HEK293 (cell line): ENCODE results near the gene OLFM1.

ENCODE experiments used
- CTCF ChIA-PET: fragments of 350-600 bp; formaldehyde crosslinking; extraction: SDS; loops from one replicate; lab custom pipeline; 2021; ENCODE audit warnings: antibody characterized with exemption; lab: Yijun Ruan, JAX
- POLR2A ChIA-PET: fragments of 300-600 bp; formaldehyde crosslinking; extraction: SDS; loops from one replicate; lab custom pipeline; 2020; ENCODE audit warnings: antibody characterized with exemption, inconsistent platforms; lab: Yijun Ruan, JAX
- H3K27ac ChIP-seq: fragments of 200-500 bp; sonication (Bioruptor generic); 2 replicates; pipeline ENCODE4 v1.5.1; 2014; ENCODE audit warnings: low read depth, low read length, control low read depth, inconsistent platforms; ENCODE audit errors: extremely low read depth
- H3K36me3 ChIP-seq, 2 experiments: fragments of 200-500 bp in 1 of 2; sonication (Bioruptor generic) in 1 of 2; 1 replicate in 1 of 2; 2 replicates in 1 of 2; pipeline ENCODE4 v1.5.1; 2014 to 2017; ENCODE audit warnings: inconsistent platforms in 2 of 2, low read length in 2 of 2; ENCODE audit not compliant: control insufficient read depth in 2 of 2, insufficient read depth in 1 of 2
- H3K4me1 ChIP-seq: fragments of 200-500 bp; sonication (Bioruptor generic); 2 replicates; pipeline ENCODE4 v1.5.1; 2014; ENCODE audit warnings: mild to moderate bottlenecking, low read length, inconsistent platforms; ENCODE audit not compliant: control insufficient read depth, insufficient read depth
- H3K4me3 ChIP-seq: 2 replicates; pipeline ENCODE4 v1.5.1; 2011; ENCODE audit warnings: low read depth, mild to moderate bottlenecking, control low read depth, low read length, moderate library complexity
- H3K9me3 ChIP-seq: fragments of 200-500 bp; sonication (Bioruptor generic); 2 replicates; pipeline ENCODE4 v1.5.1; 2014; ENCODE audit warnings: low read depth, low read length, inconsistent platforms; ENCODE audit not compliant: control insufficient read depth, insufficient read depth
- EGR2 ChIP-seq: fragments of 450-650 bp; formaldehyde crosslinking; IDR thresholded peaks from 2 replicates; pipeline ENCODE4 v1.5.1; 2016; ENCODE audit warnings: low read depth, missing biosample characterization, missing genetic modification characterization
- KLF17 ChIP-seq: fragments of 450-650 bp; formaldehyde crosslinking; IDR thresholded peaks from 2 replicates; pipeline ENCODE4 v1.5.1; 2016; ENCODE audit warnings: missing biosample characterization, missing genetic modification characterization
- SCRT1 ChIP-seq: fragments of 450-650 bp; formaldehyde crosslinking; IDR thresholded peaks from 2 replicates; pipeline ENCODE4 v1.5.1; 2016; ENCODE audit warnings: missing biosample characterization, missing genetic modification characterization, borderline replicate concordance
- SP7 ChIP-seq: fragments of 450-650 bp; formaldehyde crosslinking; IDR thresholded peaks from 2 replicates; pipeline ENCODE4 v1.5.1; 2016; ENCODE audit warnings: missing biosample characterization, missing genetic modification characterization
- TCF7L2 ChIP-seq: IDR thresholded peaks from 2 replicates; pipeline ENCODE4 v1.6.1; 2011; ENCODE audit warnings: low read depth, mild to moderate bottlenecking, inconsistent platforms, low read length, moderate library complexity, borderline replicate concordance
- TRIM28 ChIP-seq: IDR thresholded peaks from 2 replicates; pipeline ENCODE4 v1.6.1; 2011; ENCODE audit warnings: low read length, control low read depth, borderline replicate concordance
- ZBTB26 ChIP-seq: fragments of 450-650 bp; formaldehyde crosslinking; optimal IDR thresholded peaks from 2 replicates; pipeline ENCODE3; 2016; ENCODE audit warnings: missing biosample characterization, mild to moderate bottlenecking, missing genetic modification characterization
- ZBTB7A ChIP-seq: fragments of 450-650 bp; formaldehyde crosslinking; IDR thresholded peaks from 2 replicates; pipeline ENCODE4 v1.5.1; 2016; ENCODE audit warnings: low read depth, missing biosample characterization, missing genetic modification characterization
- ZFHX2 ChIP-seq: fragments of 450-650 bp; formaldehyde crosslinking; conservative IDR thresholded peaks from 2 replicates; pipeline ENCODE4 v1.5.1; 2016; ENCODE audit warnings: missing biosample characterization, missing genetic modification characterization
- ZIC2 ChIP-seq: fragments of 450-650 bp; formaldehyde crosslinking; IDR thresholded peaks from 2 replicates; pipeline ENCODE4 v1.5.1; 2016; ENCODE audit warnings: missing biosample characterization, missing genetic modification characterization
- ZNF174 ChIP-seq: fragments of 450-650 bp; formaldehyde crosslinking; IDR thresholded peaks from 2 replicates; pipeline ENCODE4 v1.5.0; 2017; ENCODE audit warnings: missing biosample characterization, mild to moderate bottlenecking, missing genetic modification characterization
- ZNF292 ChIP-seq: fragments of 450-650 bp; formaldehyde crosslinking; IDR thresholded peaks from 2 replicates; pipeline ENCODE4 v1.5.1; 2016; ENCODE audit warnings: low read depth, missing biosample characterization, missing genetic modification characterization, borderline replicate concordance
- ZNF366 ChIP-seq: fragments of 450-650 bp; formaldehyde crosslinking; conservative IDR thresholded peaks from 2 replicates; pipeline ENCODE4 v1.5.1; 2016; ENCODE audit warnings: missing biosample characterization, missing genetic modification characterization
- ZNF530 ChIP-seq: fragments of 450-650 bp; formaldehyde crosslinking; IDR thresholded peaks from 2 replicates; pipeline ENCODE4 v1.5.1; 2016; ENCODE audit warnings: low read depth, missing biosample characterization, missing genetic modification characterization
- ZNF544 ChIP-seq: fragments of 450-650 bp; formaldehyde crosslinking; IDR thresholded peaks from 2 replicates; pipeline ENCODE4 v1.5.0; 2017; ENCODE audit warnings: missing biosample characterization, missing genetic modification characterization
- ZNF548 ChIP-seq: fragments of 450-650 bp; formaldehyde crosslinking; IDR thresholded peaks from 2 replicates; pipeline ENCODE4 v1.5.1; 2016; ENCODE audit warnings: missing biosample characterization, missing genetic modification characterization
- ZNF549 ChIP-seq: fragments of 450-650 bp; IDR thresholded peaks from 2 replicates; pipeline ENCODE4 v1.5.1; 2018; ENCODE audit warnings: missing biosample characterization, missing genetic modification characterization, mild to moderate bottlenecking, inconsistent platforms, moderate library complexity
- ZNF560 ChIP-seq: fragments of 450-650 bp; formaldehyde crosslinking; IDR thresholded peaks from 2 replicates; pipeline ENCODE4 v1.5.1; 2017; ENCODE audit warnings: missing biosample characterization, missing genetic modification characterization, borderline replicate concordance
- ZNF596 ChIP-seq: fragments of 450-650 bp; IDR thresholded peaks from 2 replicates; pipeline ENCODE4 v1.5.0; 2018; ENCODE audit warnings: missing biosample characterization, mild to moderate bottlenecking, missing genetic modification characterization, moderate library complexity
- ZNF626 ChIP-seq: fragments of 450-650 bp; sonication (Bioruptor Pico); formaldehyde crosslinking; IDR thresholded peaks from 2 replicates; pipeline ENCODE4 v1.5.1; 2018; ENCODE audit warnings: missing biosample characterization, missing genetic modification characterization, inconsistent platforms
- ZNF76 ChIP-seq: fragments of 450-650 bp; formaldehyde crosslinking; IDR thresholded peaks from 2 replicates; pipeline ENCODE4; 2016; ENCODE audit warnings: low read depth, missing biosample characterization, missing genetic modification characterization, borderline replicate concordance
- ZNF792 ChIP-seq: fragments of 450-650 bp; formaldehyde crosslinking; IDR thresholded peaks from 2 replicates; pipeline ENCODE4 v1.5.1; 2016; ENCODE audit warnings: missing biosample characterization, missing genetic modification characterization
- ZNF843 ChIP-seq: fragments of 450-650 bp; formaldehyde crosslinking; IDR thresholded peaks from 2 replicates; pipeline ENCODE4 v1.5.1; 2016; ENCODE audit warnings: missing biosample characterization, missing genetic modification characterization
- ZXDB ChIP-seq: fragments of 450-650 bp; formaldehyde crosslinking; IDR thresholded peaks from 2 replicates; pipeline ENCODE4 v1.5.1; 2016; ENCODE audit warnings: missing biosample characterization, missing genetic modification characterization
- TF ChIP-seq, protein P1 (sequence below): IDR thresholded peaks from 2 replicates; pipeline ENCODE4 v1.6.1; 2011; ENCODE audit warnings: mild to moderate bottlenecking, low read depth, low read length, borderline replicate concordance
- TF ChIP-seq, protein P2 (sequence below): fragments of 450-650 bp; formaldehyde crosslinking; IDR thresholded peaks from 2 replicates; pipeline ENCODE4 v1.5.1; 2016; ENCODE audit warnings: missing biosample characterization, missing genetic modification characterization
- TF ChIP-seq, protein P3 (sequence below): fragments of 450-650 bp; formaldehyde crosslinking; IDR thresholded peaks from 2 replicates; pipeline ENCODE4 v1.5.1; 2017; ENCODE audit warnings: missing biosample characterization, mild to moderate bottlenecking, missing genetic modification characterization, moderate library complexity
- TF ChIP-seq, protein P4 (sequence below): fragments of 450-650 bp; formaldehyde crosslinking; IDR thresholded peaks from 2 replicates; pipeline ENCODE4 v1.5.1; 2017; ENCODE audit warnings: missing biosample characterization, missing genetic modification characterization

The OLFM1 gene

DNA sequence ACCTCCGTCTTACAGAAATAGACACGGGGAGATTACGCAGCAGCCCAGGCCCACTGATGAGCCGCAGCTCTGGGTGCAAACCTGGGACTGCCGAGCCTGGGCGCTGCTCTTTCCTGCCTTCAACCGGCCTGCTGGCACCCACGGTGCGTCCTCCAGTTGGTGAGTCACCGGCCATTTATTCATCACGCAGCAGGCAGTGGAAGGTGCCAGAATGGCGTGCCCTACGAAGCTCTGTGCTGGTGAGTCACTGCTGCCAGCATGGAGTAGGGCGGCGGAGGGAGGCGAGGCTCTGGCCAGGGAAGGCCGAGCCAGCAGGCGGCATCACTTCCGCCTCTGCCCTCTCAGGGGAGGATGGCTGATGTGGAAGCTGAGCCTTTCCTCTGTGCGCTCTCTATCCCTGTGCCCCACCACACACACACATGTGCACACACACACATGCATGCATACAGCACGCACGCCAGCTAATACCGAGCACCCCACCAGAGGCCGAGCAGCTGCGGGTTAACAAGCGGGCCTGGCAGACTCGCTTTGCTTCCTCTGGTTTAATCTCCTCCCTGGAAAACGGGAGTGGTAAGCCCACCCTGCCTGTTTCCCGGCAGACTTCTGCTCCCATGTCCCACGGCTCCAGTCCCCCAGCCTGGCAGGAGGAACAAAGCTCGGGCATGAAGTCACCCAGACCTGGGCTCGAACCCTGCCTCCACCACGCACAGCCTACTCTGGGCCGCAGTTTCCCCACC lies 39.2 kb downstream of the OLFM1 start:
- POLR2A ChIA-PET, result no interaction called here
- Histone ChIP-seq H3K27ac (no peak overlapping the region), H3K4me1 (no peaks in the 10 kb centered on the region), H3K36me3 (no peaks in the 10 kb centered on the region), H3K4me3 (no peak overlapping the region), H3K9me3 (no peaks in the 10 kb centered on the region)
- no peak for TF ChIP-seq TRIM28
- TF ChIP-seq ZNF366 (tag by site-specific recombination), result no peak
- TF ChIP-seq, protein P1, sequence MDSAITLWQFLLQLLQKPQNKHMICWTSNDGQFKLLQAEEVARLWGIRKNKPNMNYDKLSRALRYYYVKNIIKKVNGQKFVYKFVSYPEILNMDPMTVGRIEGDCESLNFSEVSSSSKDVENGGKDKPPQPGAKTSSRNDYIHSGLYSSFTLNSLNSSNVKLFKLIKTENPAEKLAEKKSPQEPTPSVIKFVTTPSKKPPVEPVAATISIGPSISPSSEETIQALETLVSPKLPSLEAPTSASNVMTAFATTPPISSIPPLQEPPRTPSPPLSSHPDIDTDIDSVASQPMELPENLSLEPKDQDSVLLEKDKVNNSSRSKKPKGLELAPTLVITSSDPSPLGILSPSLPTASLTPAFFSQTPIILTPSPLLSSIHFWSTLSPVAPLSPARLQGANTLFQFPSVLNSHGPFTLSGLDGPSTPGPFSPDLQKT, result no peak
- peak; percentile 63; the same call in 1 of the 2 replicates for TF ChIP-seq ZFHX2
- TF ChIP-seq, protein P2, sequence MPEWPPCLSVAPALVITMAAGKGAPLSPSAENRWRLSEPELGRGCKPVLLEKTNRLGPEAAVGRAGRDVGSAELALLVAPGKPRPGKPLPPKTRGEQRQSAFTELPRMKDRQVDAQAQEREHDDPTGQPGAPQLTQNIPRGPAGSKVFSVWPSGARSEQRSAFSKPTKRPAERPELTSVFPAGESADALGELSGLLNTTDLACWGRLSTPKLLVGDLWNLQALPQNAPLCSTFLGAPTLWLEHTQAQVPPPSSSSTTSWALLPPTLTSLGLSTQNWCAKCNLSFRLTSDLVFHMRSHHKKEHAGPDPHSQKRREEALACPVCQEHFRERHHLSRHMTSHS (tag by site-specific recombination), result no peak
- no peak for TF ChIP-seq ZNF549
- no peak for TF ChIP-seq ZNF530 (tag by site-specific recombination)
- peak; percentile 80 for TF ChIP-seq ZIC2
- TF ChIP-seq TCF7L2, result no peak
- TF ChIP-seq, protein P3, sequence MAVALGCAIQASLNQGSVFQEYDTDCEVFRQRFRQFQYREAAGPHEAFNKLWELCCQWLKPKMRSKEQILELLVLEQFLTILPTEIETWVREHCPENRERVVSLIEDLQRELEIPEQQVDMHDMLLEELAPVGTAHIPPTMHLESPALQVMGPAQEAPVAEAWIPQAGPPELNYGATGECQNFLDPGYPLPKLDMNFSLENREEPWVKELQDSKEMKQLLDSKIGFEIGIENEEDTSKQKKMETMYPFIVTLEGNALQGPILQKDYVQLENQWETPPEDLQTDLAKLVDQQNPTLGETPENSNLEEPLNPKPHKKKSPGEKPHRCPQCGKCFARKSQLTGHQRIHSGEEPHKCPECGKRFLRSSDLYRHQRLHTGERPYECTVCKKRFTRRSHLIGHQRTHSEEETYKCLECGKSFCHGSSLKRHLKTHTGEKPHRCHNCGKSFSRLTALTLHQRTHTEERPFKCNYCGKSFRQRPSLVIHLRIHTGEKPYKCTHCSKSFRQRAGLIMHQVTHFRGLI (tag by site-specific recombination), result no peak
- no peak for TF ChIP-seq SCRT1
- TF ChIP-seq ZNF843 (tag by site-specific recombination), result no peak
- TF ChIP-seq ZBTB26 (tag by site-specific recombination), result no peak
- TF ChIP-seq ZNF792 (tag by site-specific recombination), result no peak
- peak; percentile 81 for TF ChIP-seq KLF17
- CTCF ChIA-PET, result no interaction called here

GRCh38 chr9:135127718-135128670 lies 40.5 kb downstream of the OLFM1 start:
- no peaks in the 10 kb centered on the region for H3K36me3 ChIP-seq
- no peak overlapping the region for H3K4me3 ChIP-seq
- H3K4me1 ChIP-seq, result no peaks in the 10 kb centered on the region
- CTCF ChIA-PET, result no interaction called here
- POLR2A ChIA-PET, result no interaction called here
- H3K27ac ChIP-seq, result no peak overlapping the region
- no peaks in the 10 kb centered on the region for H3K9me3 ChIP-seq
- TF ChIP-seq ZNF544 (tag by site-specific recombination) (no peak), ZNF174 (tag by site-specific recombination) (no peak), ZNF548 (tag by site-specific recombination) (no peak), ZNF76 (no peak), SP7 (no peak), ZNF596 (tag by site-specific recombination) (no peak), ZNF292 (tag by site-specific recombination) (no peak), ZXDB (tag by site-specific recombination) (no peak), ZBTB7A (tag by site-specific recombination) (no peak), ZNF626 (tag by site-specific recombination) (no peak), EGR2 (tag by site-specific recombination) (no peak), ZNF560 (tag by site-specific recombination) (no peak)
- TF ChIP-seq, protein P4, sequence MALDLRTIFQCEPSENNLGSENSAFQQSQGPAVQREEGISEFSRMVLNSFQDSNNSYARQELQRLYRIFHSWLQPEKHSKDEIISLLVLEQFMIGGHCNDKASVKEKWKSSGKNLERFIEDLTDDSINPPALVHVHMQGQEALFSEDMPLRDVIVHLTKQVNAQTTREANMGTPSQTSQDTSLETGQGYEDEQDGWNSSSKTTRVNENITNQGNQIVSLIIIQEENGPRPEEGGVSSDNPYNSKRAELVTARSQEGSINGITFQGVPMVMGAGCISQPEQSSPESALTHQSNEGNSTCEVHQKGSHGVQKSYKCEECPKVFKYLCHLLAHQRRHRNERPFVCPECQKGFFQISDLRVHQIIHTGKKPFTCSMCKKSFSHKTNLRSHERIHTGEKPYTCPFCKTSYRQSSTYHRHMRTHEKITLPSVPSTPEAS (tag by site-specific recombination), result no peak
